ENCODE data around the gene SLC27A4.

- TF ChIP-seq CTCF (IDR thresholded peaks at IDR 0.05) (no peak), POLR2A (IDR thresholded peaks at IDR 0.05) (no peak)
Observed at GRCh38 chr9:128340691-128341434, 536 bp downstream of the SLC27A4 start.

All from heart left ventricle (tissue), 13 donors.